ENCODE measurements around the gene HDHD5.

Gene HDHD5

DNA sequence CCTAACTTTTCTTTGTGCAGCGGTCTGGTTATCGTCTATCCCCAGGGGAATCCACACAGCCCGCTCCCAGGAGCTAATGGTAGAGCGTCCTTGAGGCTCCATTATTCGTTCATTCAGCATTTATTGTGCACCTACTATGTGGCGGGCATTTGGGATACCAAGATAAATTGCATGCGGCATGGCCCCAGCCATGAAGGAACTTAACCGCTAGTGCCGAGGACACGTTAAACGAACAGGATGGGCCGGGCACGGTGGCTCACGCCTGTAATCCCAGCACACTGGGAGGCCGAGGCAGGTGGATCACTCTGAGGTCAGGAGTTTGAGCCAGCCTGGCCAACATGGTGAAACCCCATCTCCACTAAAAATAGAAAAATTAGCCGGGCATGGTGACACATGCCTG lies 49.1 kb downstream of the HDHD5 start:
- no peak overlapping the region for H3K27ac Mint-ChIP-seq
- H3K36me3 Mint-ChIP-seq, result peaks cover 11% of the 10 kb centered on the region
- no peak for ATAC-seq (ENCODE audit: low read depth)
- H3K27me3 Mint-ChIP-seq, result no peaks in the 10 kb centered on the region
- no peak for DNase-seq (ENCODE audit: low spot score in 2 of 2)
- peaks cover 5% of the 10 kb centered on the region for H3K4me1 Mint-ChIP-seq
- H3K9me3 Mint-ChIP-seq, result no peaks in the 10 kb centered on the region
- no peak overlapping the region for H3K4me3 Mint-ChIP-seq

- Mint-ChIP-seq H3K27ac (no peak overlapping the region), H3K27me3 (no peaks in the 10 kb centered on the region), H3K36me3 (peaks cover 14% of the 10 kb centered on the region), H3K9me3 (no peaks in the 10 kb centered on the region), H3K4me1 (peaks cover 5% of the 10 kb centered on the region), H3K4me3 (no peak overlapping the region)
- DNase-seq (ENCODE audit: low spot score in 2 of 2), result no peak
- no peak for ATAC-seq (ENCODE audit: low read depth)
Measured at GRCh38 chr22:17109113-17109865, 49.8 kb downstream of the HDHD5 start.

GRCh38 chr22:17108256-17109112 lies 50.6 kb downstream of the HDHD5 start:
- H3K4me1 Mint-ChIP-seq, result peaks cover 2% of the 10 kb centered on the region
- no peak overlapping the region for H3K27ac Mint-ChIP-seq
- H3K4me3 Mint-ChIP-seq, result no peak overlapping the region
- H3K27me3 Mint-ChIP-seq, result no peaks in the 10 kb centered on the region
- H3K36me3 Mint-ChIP-seq, result peaks cover 15% of the 10 kb centered on the region
- ATAC-seq (ENCODE audit: low read depth) (no peak), DNase-seq (ENCODE audit: low spot score in 2 of 2) (no peak)
- H3K9me3 Mint-ChIP-seq, result no peaks in the 10 kb centered on the region

- Mint-ChIP-seq H3K27ac (no peak overlapping the region), H3K36me3 (peaks cover 18% of the 10 kb centered on the region), H3K4me3 (no peak overlapping the region)
Measured at GRCh38 chr22:17107547-17107810, 51.6 kb downstream of the HDHD5 start.

GRCh38 chr22:17106785-17107546 lies 52.1 kb downstream of the HDHD5 start:
- Mint-ChIP-seq H3K27ac (no peak overlapping the region), H3K36me3 (peaks cover 23% of the 10 kb centered on the region), H3K4me3 (no peak overlapping the region), H3K4me1 (peaks cover 4% of the 10 kb centered on the region), H3K9me3 (no peaks in the 10 kb centered on the region), H3K27me3 (no peaks in the 10 kb centered on the region)
- ATAC-seq (ENCODE audit: low read depth) (peak; percentile 27), DNase-seq (ENCODE audit: low spot score in 2 of 2) (no peak)

More at GRCh38 chr22:17107547-17107810, 51.6 kb downstream of the HDHD5 start:
- no peak for ATAC-seq (ENCODE audit: low read depth)
- DNase-seq (ENCODE audit: low spot score in 2 of 2), result no peak
- no peaks in the 10 kb centered on the region for H3K27me3 Mint-ChIP-seq
- H3K9me3 Mint-ChIP-seq, result no peaks in the 10 kb centered on the region
- peaks cover 4% of the 10 kb centered on the region for H3K4me1 Mint-ChIP-seq

DNA sequence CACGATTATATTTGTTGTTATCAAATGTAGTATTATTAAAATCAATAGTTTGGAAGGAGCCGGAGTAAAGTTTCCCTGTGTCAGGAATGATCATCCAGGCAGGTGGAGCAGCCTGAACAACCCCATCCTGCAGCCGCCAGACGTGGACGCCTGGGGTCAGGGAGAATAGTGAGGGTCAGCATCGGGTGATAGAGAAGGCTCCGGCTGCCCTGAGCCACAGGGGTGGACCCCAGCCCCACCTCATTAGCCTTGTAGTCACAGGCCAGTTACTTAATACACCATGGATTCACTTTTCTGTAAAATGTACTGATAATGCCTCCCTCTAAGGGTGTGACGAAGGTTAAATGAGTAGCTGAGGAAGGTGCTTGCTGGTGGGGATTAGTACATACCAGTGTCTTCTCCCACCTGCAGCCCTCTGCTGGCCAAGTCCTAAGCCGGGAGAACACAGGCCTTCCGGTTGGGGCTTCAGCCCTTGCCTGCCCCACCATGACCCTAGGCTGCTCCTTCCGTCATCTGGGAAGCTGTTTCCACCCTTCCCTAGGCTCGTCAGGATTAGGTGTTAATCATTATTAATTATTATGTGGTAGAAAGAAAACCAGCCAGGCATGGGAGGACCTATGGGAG lies 52.8 kb downstream of the HDHD5 start:
- DNase-seq (ENCODE audit: low spot score in 2 of 2) (no peak), ATAC-seq (ENCODE audit: low read depth) (no peak)
- peaks cover 29% of the 10 kb centered on the region for H3K36me3 Mint-ChIP-seq
- H3K27me3 Mint-ChIP-seq, result no peaks in the 10 kb centered on the region
- H3K4me3 Mint-ChIP-seq, result no peak overlapping the region
- no peak overlapping the region for H3K27ac Mint-ChIP-seq
- no peaks in the 10 kb centered on the region for H3K9me3 Mint-ChIP-seq
- H3K4me1 Mint-ChIP-seq, result peaks cover 4% of the 10 kb centered on the region

GRCh38 chr22:17105143-17106129 lies 53.6 kb downstream of the HDHD5 start:
- no peak overlapping the region for H3K4me3 Mint-ChIP-seq
- peaks cover 31% of the 10 kb centered on the region for H3K36me3 Mint-ChIP-seq
- H3K27ac Mint-ChIP-seq, result no peak overlapping the region
- DNase-seq (ENCODE audit: low spot score in 2 of 2) (no peak), ATAC-seq (ENCODE audit: low read depth) (no peak)
- peaks cover 2% of the 10 kb centered on the region for H3K4me1 Mint-ChIP-seq
- H3K9me3 Mint-ChIP-seq, result no peaks in the 10 kb centered on the region
- no peaks in the 10 kb centered on the region for H3K27me3 Mint-ChIP-seq

DNA sequence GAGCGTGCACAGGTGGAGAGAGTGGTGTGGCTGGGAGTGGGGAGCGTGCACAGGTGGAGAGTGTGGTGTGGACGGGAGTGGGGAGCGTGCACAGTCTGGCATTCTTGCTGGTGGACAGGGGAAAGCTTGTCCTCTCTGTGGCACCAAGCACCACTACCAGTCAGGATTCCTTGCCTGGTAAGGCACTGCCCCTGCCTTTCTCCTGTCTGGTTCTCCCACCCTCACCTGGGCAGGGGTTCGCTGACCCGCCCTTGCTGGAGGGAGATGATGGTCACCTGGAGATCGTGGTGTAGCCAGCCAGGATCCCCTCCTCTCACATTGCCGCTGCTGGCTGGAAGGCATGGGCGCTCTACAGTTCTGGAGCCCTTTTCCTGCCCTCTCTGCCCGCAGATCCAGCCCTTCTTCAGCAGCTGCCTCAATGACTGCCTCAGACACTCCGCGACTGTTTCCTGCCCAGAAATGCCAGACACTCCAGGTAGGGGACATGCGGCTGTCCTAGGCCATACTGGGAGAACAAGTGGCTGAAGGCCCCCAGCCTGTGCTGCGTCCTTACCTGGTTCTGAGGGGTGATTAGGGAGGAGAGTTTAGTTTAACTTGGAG lies 54.6 kb downstream of the HDHD5 start:
- DNase-seq (ENCODE audit: low spot score in 2 of 2), result no peak
- H3K4me3 Mint-ChIP-seq, result no peak overlapping the region
- H3K27me3 Mint-ChIP-seq, result no peaks in the 10 kb centered on the region
- no peak overlapping the region for H3K27ac Mint-ChIP-seq
- no peaks in the 10 kb centered on the region for H3K9me3 Mint-ChIP-seq
- no peak for ATAC-seq (ENCODE audit: low read depth)
- peaks cover 33% of the 10 kb centered on the region for H3K36me3 Mint-ChIP-seq
- peaks cover 2% of the 10 kb centered on the region for H3K4me1 Mint-ChIP-seq

- DNase-seq (ENCODE audit: low spot score in 2 of 2) (no peak), ATAC-seq (ENCODE audit: low read depth) (no peak)
- Mint-ChIP-seq H3K9me3 (no peaks in the 10 kb centered on the region), H3K4me1 (peaks cover 8% of the 10 kb centered on the region), H3K27ac (no peak overlapping the region), H3K27me3 (no peaks in the 10 kb centered on the region), H3K36me3 (peaks cover 38% of the 10 kb centered on the region), H3K4me3 (no peak overlapping the region)
Measured at GRCh38 chr22:17103351-17103750, 55.7 kb downstream of the HDHD5 start.

DNA sequence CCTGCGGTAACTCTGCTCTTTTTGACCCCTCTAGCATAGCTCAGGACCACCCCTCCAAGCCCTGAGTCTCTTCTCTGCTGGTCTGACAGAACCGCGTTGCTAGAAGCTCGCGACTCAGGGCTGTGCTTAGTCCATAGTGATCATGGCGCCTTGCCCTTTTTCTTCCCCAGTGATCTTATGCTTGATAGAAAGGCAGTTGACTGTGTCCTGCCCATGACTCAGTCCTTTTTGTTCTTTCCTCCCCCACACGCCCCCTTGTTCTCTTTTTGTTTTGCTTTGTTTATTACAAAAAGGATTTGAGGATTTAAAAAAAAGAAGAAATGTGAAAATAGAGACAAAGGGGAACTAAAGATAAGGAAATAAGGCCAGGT lies 56.8 kb downstream of the HDHD5 start:
- Mint-ChIP-seq H3K27me3 (no peaks in the 10 kb centered on the region), H3K36me3 (peaks cover 40% of the 10 kb centered on the region), H3K4me1 (peaks cover 15% of the 10 kb centered on the region), H3K9me3 (no peaks in the 10 kb centered on the region), H3K27ac (no peak overlapping the region), H3K4me3 (no peak overlapping the region)
- DNase-seq (ENCODE audit: low spot score in 2 of 2) (no peak), ATAC-seq (ENCODE audit: low read depth) (no peak)

- Mint-ChIP-seq H3K9me3 (no peaks in the 10 kb centered on the region), H3K27ac (no peak overlapping the region), H3K36me3 (peaks cover 37% of the 10 kb centered on the region), H3K4me3 (no peak overlapping the region), H3K27me3 (no peaks in the 10 kb centered on the region), H3K4me1 (peaks cover 15% of the 10 kb centered on the region)
- no peak for DNase-seq (ENCODE audit: low spot score in 2 of 2)
- no peak for ATAC-seq (ENCODE audit: low read depth)
Measured at GRCh38 chr22:17101475-17102296, 57.4 kb downstream of the HDHD5 start.

DNA sequence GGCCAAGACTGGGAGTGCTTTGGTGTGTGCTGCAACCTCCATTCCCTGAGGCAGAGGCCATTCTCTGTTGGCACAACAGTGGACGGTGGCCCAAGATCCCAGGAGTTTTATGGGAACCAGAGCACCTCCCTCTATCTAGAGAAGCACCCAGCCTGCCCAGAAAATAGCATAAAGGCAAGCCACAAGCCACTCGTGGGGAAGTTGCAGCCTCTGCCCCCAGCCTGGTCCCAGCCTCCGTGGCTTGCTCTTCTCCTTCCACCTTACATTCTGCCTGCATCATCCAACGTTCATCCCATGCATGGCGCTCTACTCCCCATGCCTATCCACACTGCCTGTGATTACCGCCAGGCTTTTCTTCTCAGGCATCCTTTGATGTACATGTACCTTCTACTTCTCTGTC lies 58.5 kb downstream of the HDHD5 start:
- no peak for ATAC-seq (ENCODE audit: low read depth)
- Mint-ChIP-seq H3K4me3 (no peak overlapping the region), H3K4me1 (peaks cover 15% of the 10 kb centered on the region), H3K27me3 (no peaks in the 10 kb centered on the region), H3K9me3 (no peaks in the 10 kb centered on the region), H3K27ac (no peak overlapping the region), H3K36me3 (peaks cover 37% of the 10 kb centered on the region)
- no peak for DNase-seq (ENCODE audit: low spot score in 2 of 2)
